Measurements from ENCODE around the gene RCAN2.
"Not testable (repeated sequence)": the region's sequence is repeated elsewhere in the genome, so short reads cannot be mapped to it uniquely, and the experiment has no call there.

GRCh38 chr6:46405620-46406180 lies 85.5 kb downstream of the RCAN2 start:
- TF ChIP-seq POLR2A, POLR2AphosphoS5 (IDR thresholded peaks at IDR 0.05): not testable (repeated sequence)
- TF ChIP-seq, protein P1, sequence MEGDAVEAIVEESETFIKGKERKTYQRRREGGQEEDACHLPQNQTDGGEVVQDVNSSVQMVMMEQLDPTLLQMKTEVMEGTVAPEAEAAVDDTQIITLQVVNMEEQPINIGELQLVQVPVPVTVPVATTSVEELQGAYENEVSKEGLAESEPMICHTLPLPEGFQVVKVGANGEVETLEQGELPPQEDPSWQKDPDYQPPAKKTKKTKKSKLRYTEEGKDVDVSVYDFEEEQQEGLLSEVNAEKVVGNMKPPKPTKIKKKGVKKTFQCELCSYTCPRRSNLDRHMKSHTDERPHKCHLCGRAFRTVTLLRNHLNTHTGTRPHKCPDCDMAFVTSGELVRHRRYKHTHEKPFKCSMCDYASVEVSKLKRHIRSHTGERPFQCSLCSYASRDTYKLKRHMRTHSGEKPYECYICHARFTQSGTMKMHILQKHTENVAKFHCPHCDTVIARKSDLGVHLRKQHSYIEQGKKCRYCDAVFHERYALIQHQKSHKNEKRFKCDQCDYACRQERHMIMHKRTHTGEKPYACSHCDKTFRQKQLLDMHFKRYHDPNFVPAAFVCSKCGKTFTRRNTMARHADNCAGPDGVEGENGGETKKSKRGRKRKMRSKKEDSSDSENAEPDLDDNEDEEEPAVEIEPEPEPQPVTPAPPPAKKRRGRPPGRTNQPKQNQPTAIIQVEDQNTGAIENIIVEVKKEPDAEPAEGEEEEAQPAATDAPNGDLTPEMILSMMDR (IDR thresholded peaks at IDR 0.05), result not testable (repeated sequence)
